ENCODE measurements around the gene FSTL3. TPM values are rescaled to one million over a fixed set of nuclear protein-coding genes. Genes with fewer than 3 reads are reported as not detected.
A peak's percentile ranks its signal among the peaks of the same experiment; 100 is the strongest.

The FSTL3 gene
- total and polyA plus RNA-seq, 2 of the 13 experiments (the other 11 are each of a cell fraction or from before 2014, with no cell fraction given), result 13.5 to 15.6 TPM

DNA sequence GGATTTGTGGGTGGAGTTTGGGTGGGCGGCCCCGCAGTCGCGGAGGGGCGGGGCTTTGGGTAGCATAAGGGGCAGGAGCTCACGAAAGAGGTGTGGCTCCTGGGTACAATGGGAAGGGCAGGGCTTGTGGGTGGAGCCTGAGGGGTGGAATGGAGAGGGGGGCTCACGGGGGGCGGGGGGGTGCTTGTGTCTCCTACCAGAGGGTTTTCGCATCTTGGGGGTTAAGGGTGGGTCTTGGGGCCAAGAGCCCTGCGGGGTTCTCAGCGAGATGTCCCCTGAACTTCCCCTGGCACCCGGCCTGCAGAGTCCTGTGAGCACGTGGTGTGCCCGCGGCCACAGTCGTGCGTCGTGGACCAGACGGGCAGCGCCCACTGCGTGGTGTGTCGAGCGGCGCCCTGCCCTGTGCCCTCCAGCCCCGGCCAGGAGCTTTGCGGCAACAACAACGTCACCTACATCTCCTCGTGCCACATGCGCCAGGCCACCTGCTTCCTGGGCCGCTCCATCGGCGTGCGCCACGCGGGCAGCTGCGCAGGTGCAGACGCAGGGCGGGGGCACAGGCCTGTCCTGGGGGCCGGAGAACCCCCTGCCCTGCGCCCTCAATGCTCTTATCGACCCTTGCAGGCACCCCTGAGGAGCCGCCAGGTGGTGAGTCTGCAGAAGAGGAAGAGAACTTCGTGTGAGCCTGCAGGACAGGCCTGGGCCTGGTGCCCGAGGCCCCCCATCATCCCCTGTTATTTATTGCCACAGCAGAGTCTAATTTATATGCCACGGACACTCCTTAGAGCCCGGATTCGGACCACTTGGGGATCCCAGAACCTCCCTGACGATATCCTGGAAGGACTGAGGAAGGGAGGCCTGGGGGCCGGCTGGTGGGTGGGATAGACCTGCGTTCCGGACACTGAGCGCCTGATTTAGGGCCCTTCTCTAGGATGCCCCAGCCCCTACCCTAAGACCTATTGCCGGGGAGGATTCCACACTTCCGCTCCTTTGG, 5.1 kb downstream of the FSTL3 start (continued):
- TF ChIP-seq, protein P1, sequence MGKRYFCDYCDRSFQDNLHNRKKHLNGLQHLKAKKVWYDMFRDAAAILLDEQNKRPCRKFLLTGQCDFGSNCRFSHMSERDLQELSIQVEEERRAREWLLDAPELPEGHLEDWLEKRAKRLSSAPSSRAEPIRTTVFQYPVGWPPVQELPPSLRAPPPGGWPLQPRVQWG (CRISPR knock-in tag; IDR thresholded peaks at IDR 0.05; ENCODE audit: borderline replicate concordance, low read depth), result no peak

DNA sequence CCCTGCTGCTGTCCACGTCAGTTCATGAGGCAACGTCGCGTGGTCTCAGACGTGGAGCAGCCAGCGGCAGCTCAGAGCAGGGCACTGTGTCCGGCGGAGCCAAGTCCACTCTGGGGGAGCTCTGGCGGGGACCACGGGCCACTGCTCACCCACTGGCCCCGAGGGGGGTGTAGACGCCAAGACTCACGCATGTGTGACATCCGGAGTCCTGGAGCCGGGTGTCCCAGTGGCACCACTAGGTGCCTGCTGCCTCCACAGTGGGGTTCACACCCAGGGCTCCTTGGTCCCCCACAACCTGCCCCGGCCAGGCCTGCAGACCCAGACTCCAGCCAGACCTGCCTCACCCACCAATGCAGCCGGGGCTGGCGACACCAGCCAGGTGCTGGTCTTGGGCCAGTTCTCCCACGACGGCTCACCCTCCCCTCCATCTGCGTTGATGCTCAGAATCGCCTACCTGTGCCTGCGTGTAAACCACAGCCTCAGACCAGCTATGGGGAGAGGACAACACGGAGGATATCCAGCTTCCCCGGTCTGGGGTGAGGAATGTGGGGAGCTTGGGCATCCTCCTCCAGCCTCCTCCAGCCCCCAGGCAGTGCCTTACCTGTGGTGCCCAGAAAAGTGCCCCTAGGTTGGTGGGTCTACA, 6.6 kb downstream of the FSTL3 start:
- H3K36me3 ChIP-seq (replicated peaks in 1 of 2; ENCODE audit: control insufficient read depth in 1 of 2, insufficient read depth in 2 of 2, low read length in 2 of 2), result no peaks in the 10 kb centered on the region
- no peaks in the 10 kb centered on the region for H3K9me3 ChIP-seq (ENCODE audit: low read length)
- H3K9ac ChIP-seq (ENCODE audit: insufficient read depth, low read depth, low read length), result no peak overlapping the region
- FAIRE-seq, result no peak
- BruUV-seq (replicated peaks), result no TSS peak
- intact Hi-C loops (cut with micrococcal nuclease; ENCODE audit: unreplicated experiment), result no loop called here
- no peaks in the 10 kb centered on the region for H3K79me2 ChIP-seq (ENCODE audit: insufficient read depth, low read length)
- no peak overlapping the region for H3K27ac ChIP-seq (ENCODE audit: extremely low read length, insufficient read depth, low read length)
- in situ Hi-C loops (cut with HindIII; ENCODE audit: extremely low pct_ligation_motif_present, low pct_unique_long_range_greater_than_20kb), result no loop called here
- H2AFZ ChIP-seq (ENCODE audit: low read length), result no peak overlapping the region
- 84% methylated on average over 8 of the region's 25 CpGs for WGBS (ENCODE audit: low lambda C conversion rate)
- H3K27me3 ChIP-seq (ENCODE audit: control insufficient read depth in 1 of 2, insufficient read depth in 2 of 2, low read length in 2 of 2), result no peaks in the 10 kb centered on the region
- H3K4me2 ChIP-seq (ENCODE audit: low read depth, low read length), result no peak overlapping the region
- ChIA-PET CTCF (ENCODE audit: low intra/inter-chr PET ratio, low total read pairs) (no interaction called here), POLR2A (interaction anchor here (1.2 kb wide), 1 partner anchor 21 kb away, joined by 6 read pairs; no protein-coding TSS in a partner anchor)
- TF ChIP-seq, protein P2, sequence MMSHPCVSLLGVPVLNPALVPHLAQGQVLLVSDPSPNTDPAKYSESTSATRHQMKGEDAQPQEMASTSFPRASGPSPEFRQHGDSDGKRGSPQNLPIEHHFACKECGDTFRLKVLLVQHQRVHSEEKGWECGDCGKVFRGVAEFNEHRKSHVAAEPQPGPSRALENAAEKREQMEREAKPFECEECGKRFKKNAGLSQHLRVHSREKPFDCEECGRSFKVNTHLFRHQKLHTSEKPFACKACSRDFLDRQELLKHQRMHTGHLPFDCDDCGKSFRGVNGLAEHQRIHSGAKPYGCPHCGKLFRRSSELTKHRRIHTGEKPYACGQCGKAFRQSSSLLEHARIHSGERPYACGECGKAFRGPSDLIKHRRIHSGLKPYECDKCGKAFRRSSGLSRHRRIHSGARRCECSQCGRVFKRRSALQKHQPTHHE (CRISPR knock-in tag; IDR thresholded peaks at IDR 0.05; ENCODE audit: borderline replicate concordance), result no peak
- TF ChIP-seq ZBTB7A (CRISPR knock-in tag; IDR thresholded peaks at IDR 0.05), result no peak
- TF ChIP-seq RBFOX2 (IDR thresholded peaks at IDR 0.05; ENCODE audit: low read depth, low read length), result peak; percentile 18; the same call in 1 of the 2 replicates
- no peak for DNase-seq (ENCODE audit: low spot score)
- H3K4me1 ChIP-seq (ENCODE audit: insufficient read depth, low read length), result peaks cover 29% of the 10 kb centered on the region
- no peak for ATAC-seq
- no peak overlapping the region for H3K4me3 ChIP-seq (replicated peaks in 1 of 3; ENCODE audit: insufficient read depth in 1 of 3, low read depth in 2 of 3, low read length in 3 of 3)
- H4K20me1 ChIP-seq (ENCODE audit: insufficient read depth, low read length), result no peaks in the 10 kb centered on the region

Measured in HepG2 (cell line).